ENCODE results near the gene PLXDC2.

PLXDC2 gene

DNA sequence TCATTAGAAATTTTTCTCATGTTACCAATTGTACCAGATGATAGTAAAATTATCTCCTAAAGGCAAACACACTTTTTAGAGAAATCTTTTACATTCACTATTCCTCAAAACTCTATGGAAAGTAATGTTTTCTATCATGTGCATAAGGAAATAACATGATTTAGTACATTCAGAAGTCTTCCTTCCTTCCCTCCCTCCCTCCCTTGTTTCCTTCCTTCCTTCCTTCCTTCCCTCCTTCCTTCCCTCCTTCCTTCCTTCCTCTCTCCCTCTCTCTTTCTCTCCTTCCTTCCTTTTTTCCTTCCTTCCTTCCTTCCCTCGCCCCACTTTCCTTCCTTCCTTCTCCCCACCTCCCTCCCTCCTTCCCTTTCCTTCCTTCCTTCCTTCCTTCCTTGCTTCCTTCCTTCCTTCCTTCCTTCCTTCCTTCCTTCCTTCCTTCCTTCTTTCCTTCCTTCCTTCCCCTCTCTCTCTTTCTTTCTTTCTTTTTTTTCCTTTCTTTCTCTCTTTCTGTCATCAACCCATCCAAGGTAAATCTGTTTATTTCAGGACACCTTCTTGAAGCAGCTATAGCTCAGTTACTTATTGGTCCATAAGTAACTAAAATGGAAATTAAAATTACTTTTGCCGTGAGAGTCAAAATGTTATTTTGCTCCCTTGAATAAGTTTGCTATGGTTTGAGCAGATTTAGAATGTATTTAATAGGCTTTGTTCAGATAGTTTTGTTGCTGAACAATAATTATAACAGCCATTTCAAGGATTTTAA lies 197.9 kb downstream of the PLXDC2 start:
- CTCF ChIA-PET = no interaction called here

DNA sequence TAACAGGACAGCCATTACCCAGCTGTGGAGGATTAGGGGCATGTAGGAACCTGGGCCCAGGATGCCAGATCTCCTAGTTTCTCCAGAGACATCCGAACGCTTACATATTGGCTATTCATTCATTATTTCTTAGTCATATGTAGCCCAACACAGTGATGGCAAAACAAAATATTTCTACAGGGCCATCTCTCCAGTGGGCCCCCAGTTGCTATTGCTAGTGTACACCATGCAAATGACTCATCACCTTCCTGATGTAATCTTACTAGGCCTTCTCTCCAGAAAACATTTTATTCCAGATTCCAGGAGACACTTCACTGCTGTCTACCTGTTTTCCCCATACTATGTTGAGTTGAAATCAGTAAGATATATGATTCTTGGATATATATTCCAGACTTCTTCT lies 201.7 kb downstream of the PLXDC2 start:
- TF ChIP-seq, protein P1, sequence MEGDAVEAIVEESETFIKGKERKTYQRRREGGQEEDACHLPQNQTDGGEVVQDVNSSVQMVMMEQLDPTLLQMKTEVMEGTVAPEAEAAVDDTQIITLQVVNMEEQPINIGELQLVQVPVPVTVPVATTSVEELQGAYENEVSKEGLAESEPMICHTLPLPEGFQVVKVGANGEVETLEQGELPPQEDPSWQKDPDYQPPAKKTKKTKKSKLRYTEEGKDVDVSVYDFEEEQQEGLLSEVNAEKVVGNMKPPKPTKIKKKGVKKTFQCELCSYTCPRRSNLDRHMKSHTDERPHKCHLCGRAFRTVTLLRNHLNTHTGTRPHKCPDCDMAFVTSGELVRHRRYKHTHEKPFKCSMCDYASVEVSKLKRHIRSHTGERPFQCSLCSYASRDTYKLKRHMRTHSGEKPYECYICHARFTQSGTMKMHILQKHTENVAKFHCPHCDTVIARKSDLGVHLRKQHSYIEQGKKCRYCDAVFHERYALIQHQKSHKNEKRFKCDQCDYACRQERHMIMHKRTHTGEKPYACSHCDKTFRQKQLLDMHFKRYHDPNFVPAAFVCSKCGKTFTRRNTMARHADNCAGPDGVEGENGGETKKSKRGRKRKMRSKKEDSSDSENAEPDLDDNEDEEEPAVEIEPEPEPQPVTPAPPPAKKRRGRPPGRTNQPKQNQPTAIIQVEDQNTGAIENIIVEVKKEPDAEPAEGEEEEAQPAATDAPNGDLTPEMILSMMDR (IDR thresholded peaks at IDR 0.05; ENCODE audit: control extremely low read depth, extremely low read depth, low read depth, missing control alignments) = no peak
- CTCF ChIA-PET = interaction anchor here (1.1 to 1.3 kb wide), 2 partner anchors 12 to 51 kb away, joined by 3 read pairs; no protein-coding TSS in a partner anchor
- POLR2A ChIA-PET = no interaction called here
- DNase-seq (ENCODE audit: extremely low spot score) = no peak

More for the DNA sequence above, 197.9 kb downstream of the PLXDC2 start:
- TF ChIP-seq, protein P1 (IDR thresholded peaks at IDR 0.05; ENCODE audit: control extremely low read depth, extremely low read depth, low read depth, missing control alignments) = no peak
- no peak for DNase-seq (ENCODE audit: extremely low spot score)
- POLR2A ChIA-PET = no interaction called here

DNA sequence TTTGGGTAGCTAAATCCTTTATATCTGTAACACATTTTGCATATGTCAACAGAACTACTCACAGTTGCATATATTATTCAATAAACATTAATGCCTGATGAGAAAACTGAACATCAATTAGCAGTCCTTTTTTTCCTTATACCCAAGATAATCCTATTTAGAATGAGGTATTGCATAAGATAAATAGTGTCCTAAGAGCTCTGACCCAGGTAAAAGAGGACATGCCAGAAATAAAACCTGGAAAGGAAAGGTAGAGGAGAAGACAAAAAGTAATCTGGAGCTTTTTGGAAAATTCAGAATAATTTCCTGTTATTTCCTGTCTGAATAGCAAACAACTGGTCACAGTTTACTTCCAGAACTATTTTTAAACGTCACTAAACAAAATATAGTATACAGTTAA lies 204.4 kb downstream of the PLXDC2 start:
- DNase-seq (ENCODE audit: extremely low spot score) = no peak
- TF ChIP-seq, protein P1 (IDR thresholded peaks at IDR 0.05; ENCODE audit: control extremely low read depth, extremely low read depth, low read depth, missing control alignments) = no peak
- POLR2A ChIA-PET = no interaction called here
- CTCF ChIA-PET = no interaction called here

DNA sequence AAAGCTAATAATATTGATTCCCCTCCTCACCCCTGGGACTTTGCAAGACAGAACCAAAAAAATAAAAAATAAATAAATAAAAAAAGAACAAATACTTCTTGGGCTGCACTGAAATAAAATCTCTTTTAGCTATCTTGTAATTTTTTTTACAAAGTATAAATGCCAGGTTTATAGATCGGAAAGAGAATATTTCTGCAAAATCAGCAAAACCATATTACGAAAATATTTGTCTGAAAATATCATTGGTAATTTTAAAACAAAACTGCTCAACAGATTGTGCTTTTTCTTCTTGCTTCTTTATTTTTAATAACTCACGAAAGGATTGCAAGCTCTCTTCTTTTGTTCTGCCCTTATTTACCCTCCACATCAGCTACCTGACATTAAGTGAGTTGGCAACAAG lies 213.3 kb downstream of the PLXDC2 start:
- TF ChIP-seq, protein P1 (IDR thresholded peaks at IDR 0.05; ENCODE audit: control extremely low read depth, extremely low read depth, low read depth, missing control alignments) = no peak
- CTCF ChIA-PET = interaction anchor here (0.9 to 1.2 kb wide), 2 partner anchors 20 to 22 kb away, joined by 3 read pairs; no protein-coding TSS in a partner anchor
- POLR2A ChIA-PET = no interaction called here
- DNase-seq (ENCODE audit: extremely low spot score) = no peak

DNA sequence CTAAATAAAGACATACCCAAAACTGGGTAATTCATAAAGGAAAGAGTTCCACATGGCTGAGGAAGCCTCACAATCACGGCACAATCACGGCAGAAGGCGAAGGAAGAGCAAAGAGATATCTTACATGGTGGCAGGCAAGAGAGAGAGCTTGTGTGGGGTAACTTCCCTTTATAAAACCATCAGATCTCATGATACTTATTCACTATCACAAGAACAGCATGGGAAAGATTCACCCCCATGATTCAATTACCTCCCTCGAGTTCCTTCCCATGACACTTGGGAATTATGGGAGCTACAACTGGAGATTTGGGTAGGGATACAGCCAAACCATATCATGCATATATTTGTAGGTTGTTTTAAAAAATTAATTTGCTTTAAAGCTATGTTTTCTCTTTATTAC lies 217.2 kb downstream of the PLXDC2 start:
- no peak for DNase-seq (ENCODE audit: extremely low spot score)
- TF ChIP-seq, protein P1 (IDR thresholded peaks at IDR 0.05; ENCODE audit: control extremely low read depth, extremely low read depth, low read depth, missing control alignments) = no peak
- CTCF ChIA-PET = no interaction called here
- POLR2A ChIA-PET = no interaction called here

DNA sequence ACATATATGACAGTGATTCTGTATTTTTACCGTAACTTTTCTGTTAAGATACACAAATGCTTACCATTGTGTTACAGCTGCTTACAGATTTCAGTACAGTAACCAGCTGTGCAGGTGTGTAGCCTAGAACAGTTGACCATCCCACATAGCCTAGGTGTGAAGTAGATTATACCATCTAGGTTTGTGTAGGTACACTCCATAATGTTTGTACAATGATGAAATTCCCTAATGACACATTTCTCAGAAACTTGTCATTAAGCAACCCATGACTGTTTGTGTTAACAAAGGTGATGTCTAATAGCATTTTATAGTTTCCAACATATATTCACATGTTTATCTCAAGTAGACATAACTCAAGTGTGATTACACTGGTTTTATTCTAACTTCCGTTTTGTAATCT lies 218.5 kb downstream of the PLXDC2 start:
- TF ChIP-seq, protein P1 (IDR thresholded peaks at IDR 0.05; ENCODE audit: control extremely low read depth, extremely low read depth, low read depth, missing control alignments) = no peak

More for the DNA sequence above, 218.5 kb downstream of the PLXDC2 start:
- POLR2A ChIA-PET = no interaction called here
- CTCF ChIA-PET = no interaction called here
- DNase-seq (ENCODE audit: extremely low spot score) = no peak

All from GM10248 (cell line).